Endothelial cell of umbilical vein (primary cell): ENCODE data around the gene TYRO3.

ENCODE experiments used
- CTCF ChIP-seq, 2 donors: IDR thresholded peaks; 1 replicate in 1 of 2; 2 replicates in 1 of 2; pipeline ENCODE4 v1.5.1; 2011; ENCODE audit warnings: low read length in 2 of 2, mild to moderate bottlenecking in 2 of 2, moderate library complexity in 2 of 2, control low read depth in 1 of 2, inconsistent platforms in 1 of 2, low read depth in 1 of 2; ENCODE audit not compliant: insufficient read depth in 1 of 2; ENCODE audit errors: extremely low read depth in 1 of 2
- EZH2 ChIP-seq: IDR thresholded peaks from 2 replicates; pipeline ENCODE4 v1.6.1; 2012; ENCODE audit warnings: borderline replicate concordance, low read depth, mild to moderate bottlenecking, moderate library complexity, low read length, inconsistent platforms; ENCODE audit not compliant: severe bottlenecking
- FOS ChIP-seq: IDR thresholded peaks from 2 replicates; pipeline ENCODE4 v1.6.1; 2011; ENCODE audit warnings: mild to moderate bottlenecking, low read length, moderate library complexity, borderline replicate concordance; ENCODE audit not compliant: insufficient read depth
- POLR2A ChIP-seq: IDR thresholded peaks from 2 replicates; pipeline ENCODE4 v1.6.1; 2012; ENCODE audit warnings: low read depth, mild to moderate bottlenecking, control low read depth, low read length

GRCh38 chr15:41546851-41547786 is 11.9 kb upstream of the TYRO3 start:
- no peak for TF ChIP-seq CTCF (IDR thresholded peaks at IDR 0.05; ENCODE audit: extremely low read depth in 1 of 2, insufficient read depth in 1 of 2, low read depth in 1 of 2, low read length in 2 of 2)
- peak; percentile 15 for TF ChIP-seq FOS
- TF ChIP-seq POLR2A = no peak
- TF ChIP-seq EZH2 = no peak
